SK-N-SH treated with all-trans-retinoic acid at 6 μM for 48 hours (cell line): ENCODE results near the gene PARD3.

Experiments used
- ATAC-seq: fragments of 200-7000 bp; cut with Tn5 transposase; 3 replicates; pipeline ENCODE4 v1.9.1; 2020; ENCODE audit warnings: mild to moderate bottlenecking, moderate library complexity
- ARNTL ChIP-seq: fragments of 450-650 bp; formaldehyde crosslinking; IDR thresholded peaks from 2 replicates; pipeline ENCODE4 v1.5.0; 2020; ENCODE audit warnings: low read depth, mild to moderate bottlenecking, moderate library complexity, borderline replicate concordance
- BACH2 ChIP-seq: fragments of 250-450 bp; sonication (Bioruptor Pico); IDR thresholded peaks from 2 replicates; pipeline ENCODE4 v1.9.0; 2021; ENCODE audit warnings: mild to moderate bottlenecking, borderline replicate concordance
- CREB5 ChIP-seq: fragments of 250-450 bp; sonication (Bioruptor Pico); IDR thresholded peaks from 2 replicates; pipeline ENCODE4 v1.5.1; 2020; ENCODE audit warnings: low read depth, mild to moderate bottlenecking, moderate library complexity
- CSRNP3 ChIP-seq: fragments of 250-450 bp; sonication (Bioruptor Pico); IDR thresholded peaks from 2 replicates; pipeline ENCODE4 v1.5.1; 2021; ENCODE audit warnings: mild to moderate bottlenecking, moderate library complexity
- ESRRG ChIP-seq: fragments of 250-450 bp; sonication (Bioruptor Pico); IDR thresholded peaks from 2 replicates; pipeline ENCODE4 v1.6.1; 2021; ENCODE audit warnings: mild to moderate bottlenecking
- GLIS3 ChIP-seq: fragments of 250-450 bp; sonication (Bioruptor Pico); IDR thresholded peaks from 2 replicates; pipeline ENCODE4 v1.5.0; 2020; ENCODE audit warnings: mild to moderate bottlenecking, moderate library complexity
- ISL1 ChIP-seq: fragments of 250-450 bp; sonication (Bioruptor Pico); IDR thresholded peaks from 2 replicates; pipeline ENCODE4 v2.1.2; 2022; ENCODE audit warnings: mild to moderate bottlenecking, moderate library complexity
- PPARA ChIP-seq: fragments of 250-450 bp; sonication (Bioruptor Pico); IDR thresholded peaks from 2 replicates; pipeline ENCODE4 v1.5.0; 2020; ENCODE audit warnings: mild to moderate bottlenecking, borderline replicate concordance
- RARB ChIP-seq: fragments of 250-450 bp; sonication (Bioruptor Pico); IDR thresholded peaks from 2 replicates; pipeline ENCODE4 v1.8.0; 2021; ENCODE audit warnings: mild to moderate bottlenecking, moderate library complexity
- SNAI2 ChIP-seq: fragments of 250-450 bp; sonication (Bioruptor Pico); IDR thresholded peaks from 2 replicates; pipeline ENCODE4 v1.5.0; 2020; ENCODE audit warnings: mild to moderate bottlenecking, moderate library complexity
- TCF4 ChIP-seq: fragments of 250-450 bp; sonication (Bioruptor Pico); IDR thresholded peaks from 2 replicates; pipeline ENCODE4 v1.8.0; 2021; ENCODE audit warnings: mild to moderate bottlenecking, moderate library complexity, borderline replicate concordance
- TOX ChIP-seq: fragments of 250-450 bp; sonication (Bioruptor Pico); IDR thresholded peaks from 2 replicates; pipeline ENCODE4 v1.8.0; 2021; ENCODE audit warnings: mild to moderate bottlenecking, moderate library complexity, borderline replicate concordance
- TSHZ2 ChIP-seq: fragments of 250-450 bp; sonication (Bioruptor Pico); IDR thresholded peaks from 2 replicates; pipeline ENCODE4 v1.5.0; 2020; ENCODE audit warnings: mild to moderate bottlenecking, moderate library complexity
- ZFP3 ChIP-seq: fragments of 250-450 bp; sonication (Bioruptor Pico); IDR thresholded peaks from 2 replicates; pipeline ENCODE4 v1.5.0; 2020; ENCODE audit warnings: mild to moderate bottlenecking, moderate library complexity
- ZFP30 ChIP-seq: fragments of 450-650 bp; formaldehyde crosslinking; IDR thresholded peaks from 2 replicates; pipeline ENCODE4 v1.5.0; 2022; ENCODE audit warnings: mild to moderate bottlenecking, moderate library complexity
- ZNF565 ChIP-seq: fragments of 450-650 bp; formaldehyde crosslinking; conservative IDR thresholded peaks from 2 replicates; pipeline ENCODE4 v1.5.0; 2020; ENCODE audit warnings: low read depth, mild to moderate bottlenecking, moderate library complexity
- ZNF70 ChIP-seq: fragments of 450-650 bp; formaldehyde crosslinking; IDR thresholded peaks from 2 replicates; pipeline ENCODE4 v1.5.0; 2020; ENCODE audit warnings: mild to moderate bottlenecking, moderate library complexity
- ZNF8 ChIP-seq: fragments of 450-650 bp; formaldehyde crosslinking; IDR thresholded peaks from 2 replicates; pipeline ENCODE4 v1.5.0; 2020; ENCODE audit warnings: mild to moderate bottlenecking, moderate library complexity
- TF ChIP-seq, protein P1 (sequence below): fragments of 250-450 bp; sonication (Bioruptor Pico); IDR thresholded peaks from 2 replicates; pipeline ENCODE4 v1.8.0; 2020; ENCODE audit warnings: mild to moderate bottlenecking, moderate library complexity, borderline replicate concordance
- TF ChIP-seq, protein P2 (sequence below): fragments of 250-450 bp; sonication (Bioruptor Pico); IDR thresholded peaks from 2 replicates; pipeline ENCODE4 v1.8.0; 2021; ENCODE audit warnings: low read depth, mild to moderate bottlenecking, moderate library complexity, borderline replicate concordance

PARD3 gene

GRCh38 chr10:34217524-34217923, 597.6 kb downstream of the PARD3 start:
- ATAC-seq = no peak
- TF ChIP-seq TSHZ2 (CRISPR knock-in tag) (no peak), CSRNP3 (no peak), ZNF8 (CRISPR knock-in tag) (no peak), ZFP3 (CRISPR knock-in tag) (no peak), SNAI2 (CRISPR knock-in tag) (no peak), GLIS3 (CRISPR knock-in tag) (no peak), TCF4 (no peak), CREB5 (CRISPR knock-in tag) (no peak), PPARA (CRISPR knock-in tag) (no peak), ZNF70 (no peak), RARB (CRISPR knock-in tag) (no peak), TOX (CRISPR knock-in tag) (no peak), BACH2 (no peak), ARNTL (CRISPR knock-in tag) (no peak), ESRRG (CRISPR knock-in tag) (no peak), ISL1 (CRISPR knock-in tag) (no peak), ZNF565 (no peak), ZFP30 (CRISPR knock-in tag) (no peak)
- TF ChIP-seq, protein P1, sequence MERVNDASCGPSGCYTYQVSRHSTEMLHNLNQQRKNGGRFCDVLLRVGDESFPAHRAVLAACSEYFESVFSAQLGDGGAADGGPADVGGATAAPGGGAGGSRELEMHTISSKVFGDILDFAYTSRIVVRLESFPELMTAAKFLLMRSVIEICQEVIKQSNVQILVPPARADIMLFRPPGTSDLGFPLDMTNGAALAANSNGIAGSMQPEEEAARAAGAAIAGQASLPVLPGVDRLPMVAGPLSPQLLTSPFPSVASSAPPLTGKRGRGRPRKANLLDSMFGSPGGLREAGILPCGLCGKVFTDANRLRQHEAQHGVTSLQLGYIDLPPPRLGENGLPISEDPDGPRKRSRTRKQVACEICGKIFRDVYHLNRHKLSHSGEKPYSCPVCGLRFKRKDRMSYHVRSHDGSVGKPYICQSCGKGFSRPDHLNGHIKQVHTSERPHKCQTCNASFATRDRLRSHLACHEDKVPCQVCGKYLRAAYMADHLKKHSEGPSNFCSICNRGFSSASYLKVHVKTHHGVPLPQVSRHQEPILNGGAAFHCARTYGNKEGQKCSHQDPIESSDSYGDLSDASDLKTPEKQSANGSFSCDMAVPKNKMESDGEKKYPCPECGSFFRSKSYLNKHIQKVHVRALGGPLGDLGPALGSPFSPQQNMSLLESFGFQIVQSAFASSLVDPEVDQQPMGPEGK (CRISPR knock-in tag) = no peak
- TF ChIP-seq, protein P2, sequence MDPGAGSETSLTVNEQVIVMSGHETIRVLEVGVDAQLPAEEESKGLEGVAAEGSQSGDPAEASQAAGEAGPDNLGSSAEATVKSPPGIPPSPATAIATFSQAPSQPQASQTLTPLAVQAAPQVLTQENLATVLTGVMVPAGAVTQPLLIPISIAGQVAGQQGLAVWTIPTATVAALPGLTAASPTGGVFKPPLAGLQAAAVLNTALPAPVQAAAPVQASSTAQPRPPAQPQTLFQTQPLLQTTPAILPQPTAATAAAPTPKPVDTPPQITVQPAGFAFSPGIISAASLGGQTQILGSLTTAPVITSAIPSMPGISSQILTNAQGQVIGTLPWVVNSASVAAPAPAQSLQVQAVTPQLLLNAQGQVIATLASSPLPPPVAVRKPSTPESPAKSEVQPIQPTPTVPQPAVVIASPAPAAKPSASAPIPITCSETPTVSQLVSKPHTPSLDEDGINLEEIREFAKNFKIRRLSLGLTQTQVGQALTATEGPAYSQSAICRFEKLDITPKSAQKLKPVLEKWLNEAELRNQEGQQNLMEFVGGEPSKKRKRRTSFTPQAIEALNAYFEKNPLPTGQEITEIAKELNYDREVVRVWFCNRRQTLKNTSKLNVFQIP (CRISPR knock-in tag) = no peak

- peak; percentile 46; the same call in 1 of the 3 replicates for ATAC-seq
- 0 out of 2 replicates have a peak, but pooled peaks have one; percentile 31 for TF ChIP-seq ISL1 (CRISPR knock-in tag)
- TF ChIP-seq, protein P1 (CRISPR knock-in tag) = no peak
These were observed 598.6 kb downstream of the PARD3 start for GRCh38 chr10:34216348-34216945.
